ENCODE results near the gene UTRN. TPM values are rescaled to one million over a fixed set of nuclear protein-coding genes. Genes with fewer than 3 reads are reported as not detected.

Gene UTRN
- total RNA-seq, 2 donors from 2014 or later = 174 to 219 TPM

DNA sequence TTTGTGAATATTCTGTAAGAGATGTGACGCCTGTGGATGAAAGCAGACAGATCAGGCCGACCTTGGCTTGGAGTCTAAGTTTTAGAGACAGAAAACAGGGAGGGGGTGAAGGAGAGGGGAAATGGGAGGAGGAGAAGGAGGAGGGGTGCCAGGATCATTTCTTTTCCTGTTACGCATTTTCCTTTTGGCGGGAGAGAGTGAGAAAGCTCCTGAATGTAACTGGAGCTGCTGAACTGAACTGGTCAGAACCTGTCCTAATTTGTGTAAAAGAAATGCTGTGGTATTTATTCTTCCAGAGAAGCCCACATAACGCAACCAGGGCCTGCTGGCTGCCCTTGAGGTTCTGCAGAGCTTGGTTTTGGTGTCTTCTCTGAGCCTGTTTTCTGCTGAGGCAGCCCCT, 41.9 kb downstream of the UTRN start:
- DNase-seq (ENCODE audit: low spot score) (no peak), ATAC-seq (no peak)
- Mint-ChIP-seq H3K4me1 (ENCODE audit: low read depth in 2 of 2) (peaks cover 19 to 46% of the 10 kb centered on the region in 2 donors), H3K27me3 (no peaks in the 10 kb centered on the region), H3K4me3 (no peak overlapping the region), H3K9me3 (no peaks in the 10 kb centered on the region), H3K36me3 (no peaks in the 10 kb centered on the region), H3K27ac (peak overlapping the region in 1 of 2 donors; percentile 77)

- no peak overlapping the region for H3K4me3 Mint-ChIP-seq
- H3K27ac Mint-ChIP-seq = peak overlapping the region in 1 of 2 donors; percentile 80
- peaks cover 46 to 57% of the 10 kb centered on the region in 2 donors for H3K4me1 Mint-ChIP-seq (ENCODE audit: low read depth in 2 of 2)
- no peaks in the 10 kb centered on the region for H3K36me3 Mint-ChIP-seq
- no peaks in the 10 kb centered on the region for H3K27me3 Mint-ChIP-seq
- ATAC-seq = no peak
- H3K9me3 Mint-ChIP-seq = no peaks in the 10 kb centered on the region
- DNase-seq (ENCODE audit: low spot score) = no peak
These were observed 45.2 kb downstream of the UTRN start for GRCh38 chr6:144330017-144330987.

DNA sequence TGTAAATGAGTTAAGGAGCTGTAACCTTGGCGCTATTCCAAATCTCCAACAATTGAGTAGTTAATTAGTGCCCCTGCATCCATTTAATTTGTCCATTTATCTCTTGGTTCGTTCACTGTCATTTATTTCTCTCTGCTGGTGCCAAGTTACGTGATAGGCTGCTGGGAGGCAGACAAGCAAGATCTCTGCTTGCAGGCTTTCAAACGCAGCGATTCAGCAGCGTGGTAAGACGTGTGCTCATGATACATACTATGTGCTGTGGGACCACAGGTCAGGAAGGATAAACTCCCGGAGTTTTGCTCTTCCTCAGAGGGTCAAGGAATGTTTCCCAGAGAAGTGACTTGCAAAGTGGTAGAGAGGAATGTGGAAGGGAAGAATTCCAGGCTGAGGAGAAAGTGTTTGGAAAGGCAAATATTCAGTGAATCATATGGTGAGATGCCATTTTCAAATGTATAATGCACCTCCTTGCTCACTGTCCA, 46.4 kb downstream of the UTRN start:
- Mint-ChIP-seq H3K4me3 (no peak overlapping the region), H3K4me1 (ENCODE audit: low read depth in 2 of 2) (peaks cover 58 to 65% of the 10 kb centered on the region in 2 donors), H3K27ac (peak overlapping the region; percentile 8 to 80), H3K27me3 (no peaks in the 10 kb centered on the region), H3K9me3 (no peaks in the 10 kb centered on the region), H3K36me3 (no peaks in the 10 kb centered on the region)
- no peak for ATAC-seq
- DNase-seq (ENCODE audit: low spot score) = no peak

GRCh38 chr6:144332177-144332576, 47.0 kb downstream of the UTRN start:
- Mint-ChIP-seq H3K27ac (peak overlapping the region; percentile 8 to 80), H3K4me1 (ENCODE audit: low read depth in 2 of 2) (peaks cover 65 to 66% of the 10 kb centered on the region in 2 donors), H3K4me3 (no peak overlapping the region), H3K36me3 (no peaks in the 10 kb centered on the region), H3K27me3 (no peaks in the 10 kb centered on the region), H3K9me3 (no peaks in the 10 kb centered on the region)
- DNase-seq (ENCODE audit: low spot score) (no peak), ATAC-seq (no peak)

- ATAC-seq = peak; percentile 82 to 90
- Mint-ChIP-seq H3K4me1 (ENCODE audit: low read depth in 2 of 2) (peaks cover 74 to 82% of the 10 kb centered on the region in 2 donors), H3K36me3 (no peaks in the 10 kb centered on the region), H3K27ac (peak overlapping the region; percentile 91 to 98), H3K27me3 (no peaks in the 10 kb centered on the region), H3K4me3 (peak overlapping the region; percentile 91), H3K9me3 (no peaks in the 10 kb centered on the region)
- peak; percentile 90 for DNase-seq (ENCODE audit: low spot score)
These were observed 49.1 kb downstream of the UTRN start for GRCh38 chr6:144334150-144334708.

Other genes starting within 250 kb of the UTRN start
- 100 to 1,000 TPM; 181 to 201 TPM for gene SF3B5, start 189.8 kb upstream of the UTRN start, total RNA-seq
- gene STX11, start 134.8 kb upstream of the UTRN start, total RNA-seq = 10 to 100 TPM; 52.7 to 98.0 TPM

All from natural killer cell treated with Interleukin-12 subunit alpha and Interleukin-12 subunit beta and Interleukin-15 and Interleukin-18, amount 100 ng/mL, for 72 hours (primary cell).